Stimulated activated CD8-positive, alpha-beta memory T cell treated with anti-CD3 and anti-CD28 coated beads, Interleukin-4, amount 100 ng/mL, for 24 hours (primary cell): ENCODE data around the gene PHKA2.
"Not testable (repeated sequence)": the region's sequence is repeated elsewhere in the genome, so short reads cannot be mapped to it uniquely, and the experiment has no call there.

Source experiments
- DNase-seq: peaks from one replicate; pipeline ENCODE4 v3.0.0-alpha.2; 2020; ENCODE audit warnings: low read depth

Gene PHKA2, protein sequence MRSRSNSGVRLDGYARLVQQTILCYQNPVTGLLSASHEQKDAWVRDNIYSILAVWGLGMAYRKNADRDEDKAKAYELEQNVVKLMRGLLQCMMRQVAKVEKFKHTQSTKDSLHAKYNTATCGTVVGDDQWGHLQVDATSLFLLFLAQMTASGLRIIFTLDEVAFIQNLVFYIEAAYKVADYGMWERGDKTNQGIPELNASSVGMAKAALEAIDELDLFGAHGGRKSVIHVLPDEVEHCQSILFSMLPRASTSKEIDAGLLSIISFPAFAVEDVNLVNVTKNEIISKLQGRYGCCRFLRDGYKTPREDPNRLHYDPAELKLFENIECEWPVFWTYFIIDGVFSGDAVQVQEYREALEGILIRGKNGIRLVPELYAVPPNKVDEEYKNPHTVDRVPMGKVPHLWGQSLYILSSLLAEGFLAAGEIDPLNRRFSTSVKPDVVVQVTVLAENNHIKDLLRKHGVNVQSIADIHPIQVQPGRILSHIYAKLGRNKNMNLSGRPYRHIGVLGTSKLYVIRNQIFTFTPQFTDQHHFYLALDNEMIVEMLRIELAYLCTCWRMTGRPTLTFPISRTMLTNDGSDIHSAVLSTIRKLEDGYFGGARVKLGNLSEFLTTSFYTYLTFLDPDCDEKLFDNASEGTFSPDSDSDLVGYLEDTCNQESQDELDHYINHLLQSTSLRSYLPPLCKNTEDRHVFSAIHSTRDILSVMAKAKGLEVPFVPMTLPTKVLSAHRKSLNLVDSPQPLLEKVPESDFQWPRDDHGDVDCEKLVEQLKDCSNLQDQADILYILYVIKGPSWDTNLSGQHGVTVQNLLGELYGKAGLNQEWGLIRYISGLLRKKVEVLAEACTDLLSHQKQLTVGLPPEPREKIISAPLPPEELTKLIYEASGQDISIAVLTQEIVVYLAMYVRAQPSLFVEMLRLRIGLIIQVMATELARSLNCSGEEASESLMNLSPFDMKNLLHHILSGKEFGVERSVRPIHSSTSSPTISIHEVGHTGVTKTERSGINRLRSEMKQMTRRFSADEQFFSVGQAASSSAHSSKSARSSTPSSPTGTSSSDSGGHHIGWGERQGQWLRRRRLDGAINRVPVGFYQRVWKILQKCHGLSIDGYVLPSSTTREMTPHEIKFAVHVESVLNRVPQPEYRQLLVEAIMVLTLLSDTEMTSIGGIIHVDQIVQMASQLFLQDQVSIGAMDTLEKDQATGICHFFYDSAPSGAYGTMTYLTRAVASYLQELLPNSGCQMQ

DNA sequence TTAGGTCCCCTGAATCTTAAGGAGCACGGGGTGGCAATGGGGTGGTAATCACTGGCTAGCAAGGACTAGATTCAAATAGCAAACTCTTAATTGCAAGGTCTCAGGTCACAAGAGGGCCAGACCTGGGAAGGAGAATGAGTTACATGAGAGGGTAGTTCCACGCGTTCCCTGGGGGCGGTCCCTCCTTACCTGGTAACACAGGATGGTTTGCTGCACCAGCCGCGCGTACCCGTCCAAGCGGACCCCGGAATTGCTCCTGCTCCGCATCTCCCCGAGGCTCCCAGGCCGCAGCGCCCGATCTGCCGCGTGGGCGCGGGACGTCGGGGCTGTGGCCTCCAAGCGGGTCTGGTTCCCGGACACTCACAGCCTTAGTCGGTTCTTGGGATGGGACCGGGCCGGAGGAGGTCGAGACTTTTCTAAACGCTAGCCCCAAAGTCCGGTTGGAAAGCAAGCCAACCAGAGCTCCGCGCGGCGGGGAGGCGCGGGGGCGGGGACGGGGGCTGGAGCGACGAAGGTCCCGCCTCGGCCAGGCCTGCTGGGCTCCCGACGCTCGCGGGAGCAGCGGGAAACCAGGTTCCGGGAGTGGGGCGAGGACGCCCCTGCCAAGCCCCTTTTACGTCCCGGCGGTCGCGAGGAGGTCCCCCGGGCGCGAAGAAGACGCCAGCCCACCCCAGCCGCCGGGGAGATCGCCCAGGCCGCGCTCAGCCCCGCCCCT, at the start of gene PHKA2:
Gene PHKA2, minus strand, starts transcription at position 449 of the 715 bp plus-strand sequence. Its CDS starts 182 bp downstream, at position 267.
- no peak for DNase-seq

DNA sequence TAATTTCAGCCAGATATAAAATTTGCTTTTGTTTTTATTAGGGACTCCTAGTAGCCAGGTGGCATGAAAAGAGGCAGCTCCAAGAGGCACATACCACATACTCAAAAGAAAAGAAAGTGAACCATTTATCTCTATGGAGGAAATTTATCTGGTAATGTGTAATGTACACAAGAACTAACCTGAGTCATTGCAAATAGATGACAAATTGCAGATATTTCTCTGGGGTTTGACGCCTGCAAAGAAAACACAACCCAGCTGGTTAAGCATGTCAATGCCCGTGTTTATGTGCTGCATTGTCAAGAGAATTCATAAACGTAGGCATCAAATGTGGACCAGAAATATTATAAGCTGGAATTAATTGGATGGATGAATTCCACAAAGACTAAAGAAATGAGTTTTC, 46.9 kb upstream of the PHKA2 start:
- DNase-seq: no peak

DNA sequence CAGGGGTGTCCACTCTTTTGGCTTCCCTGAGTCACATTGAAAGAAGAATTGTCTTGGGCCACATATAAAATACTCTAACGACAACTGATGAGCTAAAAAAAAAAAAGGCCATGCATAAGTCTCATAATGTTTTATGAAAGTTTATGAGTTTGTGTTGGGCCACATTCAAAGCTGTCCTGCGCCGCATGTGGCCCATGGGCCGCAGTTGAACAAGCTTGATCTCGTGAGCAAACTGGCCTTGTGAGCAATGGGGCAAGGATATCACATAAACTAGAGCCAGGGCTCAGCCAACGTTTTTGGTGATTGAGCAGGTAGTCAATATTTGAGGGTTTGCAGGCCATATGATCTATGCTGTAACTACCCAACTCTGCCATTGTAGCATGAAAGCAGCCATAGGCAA, 44.6 kb upstream of the PHKA2 start:
- DNase-seq: no peak

DNA sequence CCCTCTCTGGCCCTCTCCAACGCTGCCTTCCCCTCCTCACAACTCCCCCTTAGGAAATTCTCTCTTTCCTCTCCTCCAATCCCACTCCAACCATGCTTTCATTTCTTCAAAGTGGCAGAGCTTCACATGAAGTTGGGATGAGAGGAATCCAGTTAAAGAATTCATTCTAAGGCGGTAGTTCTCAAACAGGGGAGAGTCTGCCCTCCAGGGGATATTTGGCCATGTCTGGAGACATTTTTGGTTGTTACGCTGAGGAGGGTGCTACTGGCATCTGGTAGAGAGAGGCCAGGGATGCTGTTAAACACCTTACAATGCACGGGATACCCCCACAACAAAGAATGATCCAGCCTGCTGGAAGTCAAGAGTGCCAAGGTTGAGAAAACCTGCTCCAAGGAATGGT, 40.5 kb upstream of the PHKA2 start:
- no peak for DNase-seq

DNA sequence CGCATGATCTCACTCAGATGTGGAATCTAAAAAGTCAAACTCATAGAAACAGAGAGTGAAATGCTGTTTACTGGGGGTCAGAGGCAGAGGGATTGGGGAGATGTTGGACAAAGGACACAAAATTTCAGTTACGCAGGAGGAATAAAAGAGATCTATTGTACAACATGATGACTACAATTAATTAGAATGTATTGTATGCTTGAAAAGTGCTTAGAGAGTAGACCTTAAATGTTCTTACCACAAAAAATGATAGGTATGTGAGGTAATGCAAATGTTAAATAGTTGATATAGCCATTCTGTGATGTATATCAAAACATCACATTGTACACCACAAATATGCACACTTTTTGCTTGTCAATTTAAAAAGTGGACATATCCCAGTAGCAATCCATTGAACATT, 36.1 kb upstream of the PHKA2 start:
- DNase-seq: no peak

DNA sequence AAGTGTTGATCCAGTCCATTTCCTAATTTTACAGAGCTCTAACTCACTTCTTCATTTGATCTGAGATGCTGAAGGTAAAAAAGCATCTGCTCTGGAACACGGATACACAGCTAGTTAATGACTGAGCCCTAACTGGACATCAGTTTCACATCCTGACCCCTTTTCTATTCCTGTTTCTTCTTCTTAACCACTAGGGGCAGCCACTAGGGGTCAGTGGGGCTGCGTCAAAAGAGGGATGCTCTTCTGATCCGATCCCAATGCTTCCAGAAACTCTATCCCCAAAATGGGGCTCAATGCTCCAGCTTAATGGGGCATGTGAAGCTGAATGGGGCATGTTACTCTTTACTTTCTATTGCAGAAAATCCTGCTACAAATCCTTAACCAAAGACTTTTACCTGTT, 33.4 kb upstream of the PHKA2 start:
- no peak for DNase-seq

DNA sequence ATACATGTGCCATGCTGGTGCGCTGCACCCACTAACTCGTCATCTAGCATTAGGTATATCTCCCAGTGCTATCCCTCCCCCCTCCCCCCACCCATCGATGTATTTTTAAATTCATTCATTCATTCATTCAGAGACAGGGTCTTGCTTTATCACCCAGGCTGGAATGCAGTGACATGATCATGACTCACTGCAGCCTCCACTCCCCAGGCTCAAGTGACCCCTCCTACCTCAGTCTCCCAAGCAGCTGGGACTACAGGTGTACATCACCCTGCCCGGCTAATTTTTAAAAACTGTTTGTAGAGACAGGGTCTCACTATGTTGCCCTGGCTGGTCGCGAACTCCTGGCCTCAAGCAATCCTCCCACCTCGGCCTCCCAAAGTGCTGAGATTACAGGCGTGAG, 32.7 kb upstream of the PHKA2 start:
- not testable (repeated sequence) for DNase-seq

DNA sequence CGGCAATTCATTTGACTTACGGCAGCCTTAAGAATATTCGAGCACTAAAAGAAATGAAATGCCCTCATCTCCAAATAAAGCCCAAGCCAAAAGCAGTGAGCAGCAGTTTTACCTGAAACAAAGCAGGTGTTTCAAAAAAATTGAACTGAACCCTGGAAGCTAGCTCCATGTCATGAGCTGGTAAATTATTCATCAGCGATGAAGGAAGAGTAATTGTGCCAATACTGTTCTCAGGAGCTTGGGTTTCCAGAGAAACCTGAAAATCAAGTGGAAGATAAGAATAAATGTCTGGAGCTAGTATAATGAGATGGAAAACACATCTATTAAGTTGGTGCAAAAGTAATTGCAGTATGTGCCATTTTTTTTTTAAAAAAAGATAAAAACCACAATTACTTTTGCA, 24.0 kb upstream of the PHKA2 start:
- DNase-seq: no peak

DNA sequence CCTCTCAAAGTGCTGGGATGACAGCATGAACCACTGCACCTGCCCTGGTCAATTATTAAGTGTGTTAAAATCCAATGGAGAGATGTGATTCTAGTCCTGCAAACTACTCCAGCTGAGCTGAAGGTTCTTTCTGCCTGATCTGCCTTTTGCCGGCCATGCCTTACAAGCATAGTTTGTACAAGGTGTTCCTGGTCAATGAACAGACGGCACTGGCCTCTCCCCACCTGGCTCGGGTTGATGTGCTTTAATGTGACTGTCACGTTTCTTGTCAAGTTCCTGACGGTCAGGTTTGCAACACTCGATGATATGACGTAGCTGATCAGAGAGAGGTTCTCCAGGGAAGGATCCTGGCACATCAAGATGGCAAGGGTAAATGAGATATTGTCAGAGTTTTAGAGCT, 23.1 kb upstream of the PHKA2 start:
- DNase-seq: no peak

DNA sequence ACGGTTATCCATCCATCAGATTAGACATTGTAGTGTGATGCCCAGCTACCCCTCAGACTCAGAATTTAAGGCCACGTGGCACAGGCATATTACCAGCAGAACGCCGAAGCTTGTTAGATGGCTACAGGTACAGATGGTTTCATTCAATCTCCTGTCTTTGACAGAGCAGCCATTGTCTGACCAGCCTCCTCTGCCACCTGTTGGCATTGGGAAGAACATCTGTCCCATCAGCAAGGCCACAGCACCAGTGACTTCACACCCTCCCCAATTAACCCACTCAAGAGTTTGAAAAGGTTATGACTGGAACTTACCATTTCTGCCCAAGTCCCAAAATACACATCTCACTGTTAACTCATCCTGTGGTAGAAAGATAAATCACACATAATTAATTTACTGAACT, 22.0 kb upstream of the PHKA2 start:
- no peak for DNase-seq

DNA sequence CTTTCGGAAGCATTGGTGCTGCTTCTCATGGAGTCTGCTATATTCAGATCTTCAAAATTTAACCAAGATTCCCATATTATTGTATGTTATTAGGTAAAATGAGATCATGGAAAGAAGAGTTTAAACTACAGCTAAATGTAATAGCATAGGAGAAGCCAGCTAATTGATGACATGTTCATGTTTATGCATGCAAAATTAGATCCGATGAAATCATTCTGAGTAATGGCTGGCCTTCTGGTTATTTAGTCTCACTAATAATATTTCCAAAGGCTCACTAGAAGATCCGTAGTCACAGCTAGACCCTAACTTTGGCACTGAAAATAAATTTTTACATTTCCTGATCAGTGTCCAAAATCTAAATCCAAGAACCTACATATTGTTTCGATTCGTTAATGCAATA, 19.8 kb upstream of the PHKA2 start:
- DNase-seq: no peak

DNA sequence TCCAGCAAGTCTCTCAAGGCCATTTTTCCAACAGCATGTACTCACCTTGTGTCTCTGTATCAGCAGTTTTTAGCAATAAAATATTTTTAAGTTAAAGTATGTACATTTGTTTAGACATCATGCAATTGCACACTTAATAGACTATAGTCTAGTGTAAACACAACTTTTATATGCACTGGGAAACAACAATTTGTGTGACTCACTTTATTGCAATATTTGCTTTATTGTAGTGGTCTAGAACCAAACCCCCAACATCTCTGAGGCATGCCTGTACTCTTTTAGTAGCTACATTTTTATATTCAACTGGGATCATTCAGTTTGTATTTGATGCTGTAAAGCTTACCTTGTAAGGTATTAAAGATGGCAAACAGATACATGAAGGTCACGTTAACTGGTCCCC, 14.7 kb upstream of the PHKA2 start:
- no peak for DNase-seq

DNA sequence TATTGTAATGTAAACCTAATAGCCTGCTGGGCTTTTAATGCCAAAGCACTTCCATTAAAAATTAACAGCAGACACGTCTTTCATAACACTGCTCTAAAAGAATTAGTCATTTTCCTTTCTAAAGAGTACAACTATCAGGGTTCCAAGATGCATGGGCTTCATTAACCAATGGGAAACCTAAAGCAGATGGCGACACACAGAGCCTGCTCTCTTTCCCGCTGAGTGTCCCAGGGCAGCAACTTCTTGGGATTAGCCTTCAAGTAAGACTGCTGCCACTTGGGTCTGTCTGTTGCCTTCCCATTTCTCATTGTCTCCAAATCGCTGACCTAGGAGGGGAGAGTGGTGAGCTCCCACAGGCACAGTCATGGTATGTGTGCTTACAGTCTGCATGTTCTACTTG, 14.0 kb upstream of the PHKA2 start:
- DNase-seq: no peak

DNA sequence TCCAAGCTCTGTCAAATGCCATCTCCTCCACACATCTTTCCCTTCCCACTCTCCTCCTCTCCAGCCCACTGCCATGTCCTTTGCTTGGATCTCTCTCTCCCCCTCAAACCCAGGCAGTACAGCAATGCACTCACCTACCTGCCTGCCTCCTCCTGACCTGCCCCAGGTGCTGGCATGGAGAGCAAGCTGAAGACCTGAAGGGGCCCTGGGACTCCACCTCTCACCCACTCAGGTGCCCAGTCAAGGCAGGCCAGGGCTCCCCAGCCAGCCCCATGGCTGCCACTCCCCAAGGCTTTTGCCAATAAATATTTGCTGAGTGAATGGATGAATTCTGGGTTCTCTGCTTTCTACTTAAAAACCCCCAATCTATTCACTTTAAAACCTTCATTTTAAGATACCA, 12.6 kb upstream of the PHKA2 start:
- no peak for DNase-seq

DNA sequence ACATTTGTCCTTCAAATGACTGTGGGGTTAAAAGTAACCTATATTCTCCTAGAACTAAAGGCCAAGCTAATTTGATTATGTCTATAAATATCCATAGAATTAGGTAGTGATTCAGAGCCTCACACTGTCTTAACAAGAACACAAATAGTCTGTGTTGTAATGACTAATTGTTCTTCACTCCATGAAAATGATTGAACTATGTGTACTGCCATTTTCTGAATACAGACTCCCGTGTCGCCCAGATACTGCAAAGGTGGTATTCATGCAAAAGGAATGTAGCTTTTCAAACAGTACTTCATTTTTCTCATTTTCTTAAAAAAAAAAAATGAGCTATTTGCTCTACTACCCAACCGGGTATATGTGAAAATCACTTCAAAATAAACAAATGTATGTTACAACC, 11.3 kb upstream of the PHKA2 start:
- no peak for DNase-seq

DNA sequence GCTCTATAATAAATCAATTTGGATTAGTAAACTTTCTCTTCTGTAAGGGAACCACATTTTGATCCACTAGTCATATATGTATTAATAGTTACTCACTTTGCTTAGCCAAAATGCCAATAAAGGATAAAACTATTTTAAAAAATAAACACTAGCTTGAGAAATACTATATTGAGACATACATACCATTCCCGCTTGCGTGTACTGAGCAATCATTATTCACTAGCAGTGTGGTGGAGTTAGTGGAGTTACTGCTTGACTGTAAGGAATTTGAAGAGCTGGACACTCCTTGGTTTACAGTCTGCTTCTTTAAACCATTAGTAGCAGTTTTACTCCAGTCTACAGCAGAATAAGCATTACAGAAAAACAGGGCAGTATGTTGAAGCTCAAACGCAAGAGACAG, 10.8 kb upstream of the PHKA2 start:
- no peak for DNase-seq

DNA sequence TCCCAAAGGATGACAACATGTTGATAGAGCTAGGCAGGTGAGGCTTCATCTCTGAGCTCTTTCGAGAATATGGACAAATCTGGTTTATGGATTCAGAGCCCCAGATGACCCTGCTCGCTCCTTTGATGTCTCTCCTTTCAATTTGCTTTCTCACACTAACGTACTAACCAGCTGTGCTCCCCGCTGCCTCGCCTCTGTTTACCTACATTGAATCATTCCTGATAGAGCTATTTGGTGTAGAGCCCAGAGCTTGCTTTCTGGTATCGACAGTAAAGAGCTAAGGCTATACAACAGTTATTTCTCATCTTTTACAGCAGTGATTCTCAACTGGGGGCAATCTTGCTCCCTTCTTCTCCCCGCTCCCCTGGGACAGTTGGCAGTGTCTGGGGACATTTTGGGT, 8.9 kb upstream of the PHKA2 start:
- DNase-seq: no peak

DNA sequence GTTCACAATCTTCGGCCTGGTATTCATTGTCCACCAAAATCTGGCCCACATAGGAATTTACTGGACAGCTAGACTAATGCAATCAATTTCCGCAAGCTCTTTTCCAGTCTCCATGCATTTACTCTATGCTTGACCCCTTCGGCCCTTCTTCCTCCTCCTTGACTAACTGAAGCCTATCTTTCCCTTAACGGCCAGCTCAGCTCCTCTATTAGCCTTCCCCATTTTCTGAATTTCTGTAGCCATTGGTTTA, 1.2 kb upstream of the PHKA2 start:
- DNase-seq: no peak

DNA sequence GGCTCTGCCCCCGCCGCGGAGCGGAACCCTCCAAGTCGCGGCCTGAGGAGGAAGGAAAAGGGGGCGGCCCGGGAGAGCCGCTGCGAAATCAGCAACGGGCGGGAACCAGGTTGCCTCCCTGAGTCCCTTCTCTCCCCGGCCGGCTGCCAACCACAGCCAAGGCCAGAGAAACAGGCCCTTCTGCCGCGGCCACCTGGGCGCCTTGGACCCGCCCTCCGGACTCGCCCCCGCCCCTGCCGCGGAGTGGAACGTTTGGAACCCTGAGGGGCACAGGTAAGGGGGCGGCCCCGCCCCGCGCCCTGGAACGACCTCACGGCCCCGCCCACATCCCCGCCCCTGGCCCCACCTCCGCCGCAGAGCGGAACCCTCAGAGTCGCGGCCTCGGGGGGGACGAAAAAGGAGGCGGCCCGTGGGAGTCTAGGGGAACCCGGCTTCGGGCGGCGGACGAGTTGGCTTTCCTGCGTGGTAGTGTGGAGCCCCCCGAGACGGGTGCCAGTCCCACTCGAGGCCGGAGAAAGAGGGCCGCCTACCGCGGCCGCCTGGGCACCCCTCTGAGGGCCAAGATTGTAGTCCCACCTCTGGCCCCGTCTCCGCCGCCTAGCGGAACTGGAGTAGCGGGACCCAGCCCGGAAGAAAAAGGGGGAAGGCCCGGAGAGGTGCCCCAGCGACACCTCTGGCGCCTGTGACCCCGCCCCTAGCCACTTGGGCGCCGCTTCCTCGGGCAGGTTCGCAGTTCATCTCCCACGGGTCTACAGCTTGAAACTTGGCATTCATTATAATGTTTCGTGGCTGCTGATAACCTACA, 669 bp upstream of the PHKA2 start:
- DNase-seq: peak; percentile 72

DNA sequence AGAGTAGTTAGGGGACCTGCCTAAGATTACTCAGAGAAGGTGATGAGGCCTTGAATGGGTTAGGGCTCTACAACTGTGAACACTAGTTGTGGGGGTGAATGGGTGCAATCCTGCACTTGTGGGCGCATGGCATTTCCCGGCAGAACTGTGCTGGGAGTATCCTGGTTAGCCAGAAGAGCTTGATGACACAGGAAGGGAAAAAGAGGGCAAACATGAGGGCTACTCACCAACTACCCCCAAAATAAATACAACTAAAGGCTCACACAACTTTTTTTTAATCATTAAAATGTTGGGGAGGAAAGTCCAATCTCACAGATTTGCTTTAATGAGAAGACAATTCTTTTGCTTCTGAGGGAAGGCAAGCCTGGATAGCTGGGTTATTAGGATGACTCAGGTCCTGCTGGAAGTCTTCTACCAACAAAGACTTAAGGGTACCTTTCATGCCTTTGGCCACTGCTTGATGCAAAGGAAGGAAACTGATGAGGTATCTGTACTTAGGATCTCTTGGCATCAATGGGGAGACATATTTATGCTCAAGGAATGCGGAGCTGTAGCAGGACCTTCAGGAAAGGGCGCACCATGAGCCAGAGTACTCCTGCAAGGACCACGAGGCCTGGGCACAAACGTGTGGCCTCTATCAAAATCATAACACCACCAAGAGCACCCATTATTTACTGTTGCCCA, 2.6 kb downstream of the PHKA2 start:
- DNase-seq: no peak

DNA sequence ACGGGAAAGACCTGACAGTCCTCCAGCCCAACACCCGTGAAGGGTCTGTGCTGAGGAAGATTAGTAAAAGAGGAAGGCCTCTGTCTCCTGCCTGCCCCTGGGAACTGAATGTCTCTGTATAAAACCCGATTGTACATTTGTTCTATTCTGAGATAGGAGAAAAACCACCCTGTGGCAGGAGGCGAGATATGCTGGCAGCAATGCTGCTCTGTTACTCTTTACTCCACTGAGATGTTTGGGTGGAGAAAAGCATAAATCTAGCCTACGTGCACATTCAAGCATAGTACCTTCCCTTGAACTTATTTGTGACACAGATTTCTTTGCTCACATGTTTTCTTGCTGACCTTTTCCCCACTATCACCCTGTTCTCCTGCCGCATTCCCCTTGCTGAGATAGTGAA, 3.7 kb downstream of the PHKA2 start:
- DNase-seq: not testable (repeated sequence)
